Upper lobe of left lung (tissue), 6 donors: ENCODE results near the gene GNG5. TPM values are rescaled to one million over a fixed set of nuclear protein-coding genes. Genes with fewer than 3 reads are reported as not detected.

ENCODE experiments used
- ATAC-seq, 2 donors: fragments of 200-7000 bp; cut with Tn5 transposase; one replicate each; pipeline ENCODE4 v1.9.1; 2022; ENCODE audit warnings: mild to moderate bottlenecking in 2 of 2, moderate library complexity in 2 of 2; ENCODE audit not compliant: low FRiP score in 2 of 2
- DNase-seq, 2 donors: peaks; one replicate each; pipeline ENCODE4 v3.0.0-alpha.2; 2019 to 2020
- H3K27ac ChIP-seq, 4 donors: fragments of 200-600 bp; sonication (generic); one replicate each; pipeline ENCODE4 v1.5.1; 2016 to 2019
- H3K27me3 ChIP-seq, 4 donors: fragments of 200-600 bp; sonication (generic); one replicate each; pipeline ENCODE4 v1.5.1; 2017 to 2019
- H3K36me3 ChIP-seq, 4 donors: fragments of 200-600 bp; sonication (generic); one replicate each; pipeline ENCODE4 v1.5.1; 2016 to 2019
- H3K4me1 ChIP-seq, 4 donors: fragments of 200-600 bp; sonication (generic); one replicate each; pipeline ENCODE4 v1.5.1; 2018 to 2019
- H3K4me3 ChIP-seq, 4 donors: fragments of 200-600 bp; sonication (generic); one replicate each; pipeline ENCODE4 v1.5.1; 2017 to 2019; ENCODE audit warnings: mild to moderate bottlenecking in 2 of 4, moderate library complexity in 1 of 4
- H3K9me3 ChIP-seq, 4 donors: fragments of 200-600 bp; sonication (generic); one replicate each; pipeline ENCODE4 v1.5.1; 2018 to 2019
- EP300 ChIP-seq, 4 donors: sonication (generic); formaldehyde crosslinking; IDR thresholded peaks; one replicate each; pipeline ENCODE4 v1.5.1; 2017; ENCODE audit warnings: antibody characterized with exemption in 4 of 4, control low read depth in 2 of 4
- POLR2A ChIP-seq, 4 donors: fragments of 450-650 bp; IDR thresholded peaks; one replicate each; pipeline ENCODE4 v1.5.1; 2016 to 2017; ENCODE audit warnings: antibody characterized with exemption in 4 of 4, mild to moderate bottlenecking in 2 of 4
- POLR2AphosphoS5 ChIP-seq, 2 donors: sonication (generic); formaldehyde crosslinking; IDR thresholded peaks; one replicate each; pipeline ENCODE4 v1.5.1; 2017; ENCODE audit warnings: antibody characterized with exemption in 2 of 2
- WGBS, 2 donors: methylation state at CpG; one replicate each; pipeline ENCODE4 v1.1.5; 2017 to 2018; 5-methylcytosine and 5-hydroxymethylcytosine counted together
- total RNA-seq, 6 donors: library from RNA; depleted of rRNA in 4 of 6; stranded (reverse); fragments of >200 nt in 4 of 6; gene quantifications; one replicate each; pipeline versions ENCODE4 v1.1.0 to v1.2.1, GENCODE V29; 2016 to 2021
- TF ChIP-seq, protein P1 (sequence below), 6 experiments: fragments of 450-650 bp in 4 of 6; fragments of 200-600 bp in 2 of 6; sonication (generic) in 2 of 6; IDR thresholded peaks; one replicate each; pipeline ENCODE4 v1.5.1; 2016 to 2019; ENCODE audit warnings: antibody characterized with exemption in 6 of 6
- donor health status: DM: no; HTN: no; CAD: no; lungs with moderate emphysema.
- donor health status: DM: no; HTN: yes; CAD: no; lungs with severe emphysema.

The GNG5 gene
- total RNA-seq, 6 donors from 2014 or later: 54.5 to 151 (median 102) TPM

DNA sequence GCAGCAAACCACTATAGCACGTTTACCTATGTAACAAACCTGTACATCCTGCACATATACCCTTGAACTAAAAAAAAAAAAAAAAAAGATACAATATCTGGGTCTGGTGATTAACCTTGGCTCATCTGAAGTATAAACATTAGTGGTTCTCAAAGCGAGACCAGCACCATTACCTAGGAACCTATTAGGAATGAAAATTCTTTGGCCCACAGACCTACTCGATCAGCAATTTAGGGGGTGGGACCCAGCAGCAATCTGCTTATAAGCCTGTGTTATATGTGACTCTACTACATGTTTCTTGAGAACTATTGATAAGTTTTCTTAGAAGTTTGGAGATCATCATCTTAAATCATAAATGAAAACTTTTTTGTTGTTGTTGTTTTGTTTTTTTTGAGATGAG is 9.9 kb downstream of the GNG5 start:
- DNase-seq: no peak
- H3K9me3 ChIP-seq: no peaks in the 10 kb centered on the region
- ATAC-seq: no peak
- TF ChIP-seq POLR2A (IDR thresholded peaks at IDR 0.05) (no peak), POLR2AphosphoS5 (IDR thresholded peaks at IDR 0.05) (no peak), EP300 (IDR thresholded peaks at IDR 0.05) (no peak)
- TF ChIP-seq, protein P1, sequence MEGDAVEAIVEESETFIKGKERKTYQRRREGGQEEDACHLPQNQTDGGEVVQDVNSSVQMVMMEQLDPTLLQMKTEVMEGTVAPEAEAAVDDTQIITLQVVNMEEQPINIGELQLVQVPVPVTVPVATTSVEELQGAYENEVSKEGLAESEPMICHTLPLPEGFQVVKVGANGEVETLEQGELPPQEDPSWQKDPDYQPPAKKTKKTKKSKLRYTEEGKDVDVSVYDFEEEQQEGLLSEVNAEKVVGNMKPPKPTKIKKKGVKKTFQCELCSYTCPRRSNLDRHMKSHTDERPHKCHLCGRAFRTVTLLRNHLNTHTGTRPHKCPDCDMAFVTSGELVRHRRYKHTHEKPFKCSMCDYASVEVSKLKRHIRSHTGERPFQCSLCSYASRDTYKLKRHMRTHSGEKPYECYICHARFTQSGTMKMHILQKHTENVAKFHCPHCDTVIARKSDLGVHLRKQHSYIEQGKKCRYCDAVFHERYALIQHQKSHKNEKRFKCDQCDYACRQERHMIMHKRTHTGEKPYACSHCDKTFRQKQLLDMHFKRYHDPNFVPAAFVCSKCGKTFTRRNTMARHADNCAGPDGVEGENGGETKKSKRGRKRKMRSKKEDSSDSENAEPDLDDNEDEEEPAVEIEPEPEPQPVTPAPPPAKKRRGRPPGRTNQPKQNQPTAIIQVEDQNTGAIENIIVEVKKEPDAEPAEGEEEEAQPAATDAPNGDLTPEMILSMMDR (IDR thresholded peaks at IDR 0.05): no peak
- peaks cover 8 to 94% (median 33%) of the 10 kb centered on the region in 4 donors for H3K36me3 ChIP-seq
- H3K27ac ChIP-seq: no peak overlapping the region
- WGBS, 2 donors: 87 to 95% methylated on average over 3 of the region's 3 CpGs
- no peaks in the 10 kb centered on the region for H3K27me3 ChIP-seq
- H3K4me3 ChIP-seq: no peak overlapping the region
- H3K4me1 ChIP-seq: peaks cover 15 to 21% (median 16%) of the 10 kb centered on the region in 4 donors

DNA sequence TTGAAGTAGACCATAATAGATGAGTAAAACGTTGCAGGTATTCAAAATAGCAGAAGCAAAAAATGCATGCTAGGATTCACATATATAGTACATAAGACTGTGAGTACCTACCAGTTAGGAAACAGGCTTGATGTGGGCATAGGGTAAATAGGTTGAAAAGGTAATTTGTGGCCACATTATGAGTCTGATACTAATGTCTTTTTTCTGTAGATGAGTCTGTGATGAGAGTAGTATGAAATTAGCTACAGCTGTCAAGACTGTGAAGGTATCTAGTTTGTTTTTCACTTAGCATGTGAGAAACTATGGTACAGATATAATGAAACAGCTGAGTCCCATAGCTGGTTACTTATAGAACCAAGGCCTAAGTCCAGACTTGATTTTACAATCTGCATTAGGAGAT is 12.6 kb downstream of the GNG5 start:
- WGBS, 2 donors: 59 to 81% methylated on average over 1 of the region's 1 CpG

DNA sequence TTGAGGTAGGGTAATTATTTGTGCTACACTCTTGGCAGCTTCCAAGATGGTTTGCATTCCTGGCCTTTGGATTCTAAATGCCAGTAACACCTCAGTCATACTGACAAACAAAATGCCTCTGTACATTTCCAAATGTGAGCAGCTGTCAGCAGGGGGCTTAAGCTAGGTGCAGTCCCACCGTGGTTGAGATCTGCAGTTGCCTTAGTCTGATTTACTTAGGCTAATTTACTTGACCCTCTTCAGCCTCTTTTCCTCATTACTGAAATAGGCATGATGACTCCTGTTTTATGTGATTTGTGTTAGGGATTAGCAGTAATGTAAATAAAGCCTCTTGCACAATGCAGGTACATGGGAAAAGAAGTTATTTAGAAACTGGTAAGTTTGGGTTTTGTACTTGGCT is 13.7 kb downstream of the GNG5 start:
- 43 to 50% methylated on average over 1 of the region's 1 CpG for WGBS, 2 donors
- peaks cover 10 to 82% (median 34%) of the 10 kb centered on the region in 4 donors for H3K36me3 ChIP-seq

More for the DNA sequence above, 12.6 kb downstream of the GNG5 start:
- H3K27ac ChIP-seq: no peak overlapping the region
- H3K9me3 ChIP-seq: no peaks in the 10 kb centered on the region
- H3K4me3 ChIP-seq: no peak overlapping the region
- H3K36me3 ChIP-seq: peaks cover 15 to 93% (median 42%) of the 10 kb centered on the region in 4 donors
- TF ChIP-seq, protein P1 (IDR thresholded peaks at IDR 0.05): no peak
- TF ChIP-seq EP300 (IDR thresholded peaks at IDR 0.05) (no peak), POLR2A (IDR thresholded peaks at IDR 0.05) (no peak), POLR2AphosphoS5 (IDR thresholded peaks at IDR 0.05) (no peak)
- ATAC-seq (no peak), DNase-seq (no peak)
- H3K27me3 ChIP-seq: no peaks in the 10 kb centered on the region
- peaks cover 0 to 10% (median 0%) of the 10 kb centered on the region in 4 donors for H3K4me1 ChIP-seq

DNA sequence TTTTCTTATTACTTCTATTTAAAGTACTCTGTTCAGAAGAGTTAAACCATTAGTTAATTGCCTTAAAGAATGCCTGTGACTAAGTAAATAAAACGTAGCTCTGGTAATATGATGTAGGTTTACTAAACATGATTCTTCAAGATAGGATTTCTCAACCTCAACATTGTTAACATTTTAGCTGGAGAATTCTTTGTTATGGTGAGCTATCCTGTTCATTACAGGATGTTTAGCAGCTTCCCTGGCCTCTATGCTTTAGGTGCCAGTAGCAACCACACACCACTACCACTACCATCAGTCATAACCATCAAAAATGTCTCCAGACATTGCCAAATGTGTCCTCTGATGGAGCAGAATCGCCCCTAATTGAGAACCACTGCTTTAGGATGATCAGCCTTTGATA is 16.6 kb downstream of the GNG5 start:
- DNase-seq: no peak
- H3K36me3 ChIP-seq: peaks cover 7 to 62% (median 24%) of the 10 kb centered on the region in 4 donors
- no peak overlapping the region for H3K4me3 ChIP-seq
- no peak for TF ChIP-seq POLR2AphosphoS5 (IDR thresholded peaks at IDR 0.05)
- no peak for TF ChIP-seq POLR2A (IDR thresholded peaks at IDR 0.05)
- TF ChIP-seq, protein P1 (IDR thresholded peaks at IDR 0.05): no peak
- TF ChIP-seq EP300 (IDR thresholded peaks at IDR 0.05): no peak
- WGBS, 2 donors: 83 to 90% methylated on average over 2 of the region's 2 CpGs
- no peaks in the 10 kb centered on the region for H3K9me3 ChIP-seq
- H3K27ac ChIP-seq: no peak overlapping the region
- ATAC-seq: no peak
- H3K27me3 ChIP-seq: no peaks in the 10 kb centered on the region
- peaks cover 0 to 6% (median 0%) of the 10 kb centered on the region in 4 donors for H3K4me1 ChIP-seq

More for the DNA sequence above, 13.7 kb downstream of the GNG5 start:
- TF ChIP-seq POLR2A (IDR thresholded peaks at IDR 0.05): no peak
- TF ChIP-seq POLR2AphosphoS5 (IDR thresholded peaks at IDR 0.05): no peak
- no peak for TF ChIP-seq EP300 (IDR thresholded peaks at IDR 0.05)
- TF ChIP-seq, protein P1 (IDR thresholded peaks at IDR 0.05): no peak
- Histone ChIP-seq H3K9me3 (no peaks in the 10 kb centered on the region), H3K27ac (no peak overlapping the region), H3K4me3 (no peak overlapping the region), H3K4me1 (peaks cover 0 to 6% (median 0%) of the 10 kb centered on the region in 4 donors), H3K27me3 (no peaks in the 10 kb centered on the region)
- DNase-seq: no peak
- no peak for ATAC-seq

DNA sequence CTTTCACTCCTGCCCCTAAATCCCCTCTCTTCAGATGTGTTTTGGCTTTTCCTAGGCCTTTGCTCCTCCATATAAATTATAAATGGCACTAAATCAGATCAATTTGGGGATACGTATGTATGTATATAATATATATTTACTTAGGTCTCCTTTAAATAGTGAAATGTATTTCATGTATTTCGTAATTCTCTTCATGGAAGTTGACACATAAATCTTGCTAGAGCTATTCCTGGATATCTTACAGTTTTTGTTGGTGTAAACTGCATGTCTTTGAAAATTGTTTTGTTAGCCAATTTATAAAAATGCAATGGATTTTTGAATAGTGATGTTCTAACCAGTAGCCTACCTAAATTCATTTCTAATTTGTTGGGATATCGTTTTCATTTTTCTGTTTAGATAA is 18.3 kb downstream of the GNG5 start:
- Histone ChIP-seq H3K4me1 (peaks cover 0 to 6% (median 0%) of the 10 kb centered on the region in 4 donors), H3K4me3 (no peak overlapping the region), H3K9me3 (no peaks in the 10 kb centered on the region), H3K27ac (no peak overlapping the region), H3K36me3 (peaks cover 7 to 64% (median 33%) of the 10 kb centered on the region in 4 donors), H3K27me3 (no peaks in the 10 kb centered on the region)
- DNase-seq: no peak
- ATAC-seq: no peak
- 69 to 74% methylated on average over 3 of the region's 3 CpGs for WGBS, 2 donors
- TF ChIP-seq POLR2AphosphoS5 (IDR thresholded peaks at IDR 0.05) (no peak), POLR2A (IDR thresholded peaks at IDR 0.05) (no peak), EP300 (IDR thresholded peaks at IDR 0.05) (no peak)
- TF ChIP-seq, protein P1 (IDR thresholded peaks at IDR 0.05): no peak
